ENCODE measurements around the gene LILRB3.

- TF ChIP-seq EZH2 (IDR thresholded peaks at IDR 0.05), result no peak
- TF ChIP-seq FOXP2 (optimal IDR thresholded peaks at IDR 0.05; ENCODE audit: control extremely low read depth, extremely low read length, insufficient read depth), result no peak
Measured at GRCh38 chr19:54211235-54211634, 11.6 kb downstream of the LILRB3 start.
